HS-27A (cell line): ENCODE results near the gene ANO4.
"Not testable (repeated sequence)": the region's sequence is repeated elsewhere in the genome, so short reads cannot be mapped to it uniquely, and the experiment has no call there.

Experiments used
- DNase-seq: peaks from one replicate; pipeline ENCODE4 v3.0.0-alpha.2; 2012; ENCODE audit warnings: low read depth, missing footprints

ANO4 gene

DNA sequence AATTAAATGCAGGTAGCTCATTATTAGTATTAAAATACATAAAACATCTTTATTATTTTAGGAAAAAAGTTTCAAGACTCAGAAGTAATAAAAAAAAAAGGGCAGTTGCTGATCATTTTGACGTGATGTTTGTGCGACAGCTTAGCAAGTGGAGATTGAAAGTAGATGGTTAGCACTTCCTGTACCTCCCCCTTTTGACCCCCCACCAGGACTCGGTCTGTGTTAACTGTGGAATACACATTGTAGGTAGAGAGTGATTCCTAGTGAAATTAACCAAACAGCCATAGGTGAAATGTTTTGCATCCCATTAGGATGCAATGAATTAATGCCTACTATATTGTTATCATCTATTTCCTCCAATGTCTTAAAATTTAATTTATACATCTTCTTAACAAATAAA, 294.7 kb downstream of the ANO4 start:
- no peak for DNase-seq

DNA sequence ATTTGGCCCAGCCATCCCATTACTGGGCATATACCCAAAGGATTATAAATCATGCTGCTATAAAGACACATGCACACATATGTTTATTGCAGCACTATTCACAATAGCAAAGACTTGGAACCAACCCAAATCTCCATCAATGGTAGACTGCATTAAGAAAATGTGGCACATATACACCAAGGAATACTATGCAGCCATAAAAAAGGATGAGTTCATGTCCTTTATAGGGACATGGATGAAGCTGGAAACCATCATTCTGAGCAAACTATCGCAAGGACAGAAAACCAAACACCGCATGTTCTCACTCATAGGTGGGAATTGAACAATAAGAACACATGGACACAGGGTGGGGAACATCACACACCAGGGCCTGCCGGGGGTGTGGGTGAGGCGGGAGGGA, 295.6 kb downstream of the ANO4 start:
- DNase-seq = not testable (repeated sequence)

DNA sequence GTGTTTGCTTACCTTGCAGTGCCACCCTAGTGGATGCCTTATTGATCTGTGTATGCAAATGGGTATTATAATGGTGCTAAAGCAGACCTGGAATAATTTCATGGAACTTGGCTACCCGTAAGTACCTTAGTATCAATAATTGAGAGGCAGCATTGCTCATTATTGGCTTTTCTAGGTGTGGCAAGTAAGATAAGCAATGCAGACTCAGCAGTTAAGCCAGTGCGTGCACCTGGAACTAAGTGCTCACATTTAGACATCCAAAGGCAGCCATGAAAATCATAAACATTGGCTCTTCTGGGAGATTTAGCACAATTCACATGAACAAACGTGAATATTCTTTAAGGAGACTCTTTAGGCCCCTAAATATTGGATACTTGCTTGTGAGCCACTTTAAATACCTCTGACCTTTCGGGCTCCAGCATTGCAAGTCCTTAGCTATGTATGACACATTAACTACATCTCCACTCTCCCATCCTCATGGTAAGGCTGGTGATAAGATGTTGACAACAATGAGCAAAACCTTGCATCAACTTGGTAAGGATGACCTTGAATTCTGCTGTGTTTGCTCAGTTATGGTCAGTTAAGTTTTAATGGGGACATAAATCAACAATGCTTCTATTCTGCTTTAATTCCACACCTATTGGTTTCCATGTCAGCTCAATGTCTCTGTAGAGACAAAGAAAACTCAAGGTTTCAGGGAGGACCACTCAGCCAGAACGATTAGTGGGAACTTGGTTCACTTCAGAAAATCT, 303.4 kb downstream of the ANO4 start:
- DNase-seq = no peak

DNA sequence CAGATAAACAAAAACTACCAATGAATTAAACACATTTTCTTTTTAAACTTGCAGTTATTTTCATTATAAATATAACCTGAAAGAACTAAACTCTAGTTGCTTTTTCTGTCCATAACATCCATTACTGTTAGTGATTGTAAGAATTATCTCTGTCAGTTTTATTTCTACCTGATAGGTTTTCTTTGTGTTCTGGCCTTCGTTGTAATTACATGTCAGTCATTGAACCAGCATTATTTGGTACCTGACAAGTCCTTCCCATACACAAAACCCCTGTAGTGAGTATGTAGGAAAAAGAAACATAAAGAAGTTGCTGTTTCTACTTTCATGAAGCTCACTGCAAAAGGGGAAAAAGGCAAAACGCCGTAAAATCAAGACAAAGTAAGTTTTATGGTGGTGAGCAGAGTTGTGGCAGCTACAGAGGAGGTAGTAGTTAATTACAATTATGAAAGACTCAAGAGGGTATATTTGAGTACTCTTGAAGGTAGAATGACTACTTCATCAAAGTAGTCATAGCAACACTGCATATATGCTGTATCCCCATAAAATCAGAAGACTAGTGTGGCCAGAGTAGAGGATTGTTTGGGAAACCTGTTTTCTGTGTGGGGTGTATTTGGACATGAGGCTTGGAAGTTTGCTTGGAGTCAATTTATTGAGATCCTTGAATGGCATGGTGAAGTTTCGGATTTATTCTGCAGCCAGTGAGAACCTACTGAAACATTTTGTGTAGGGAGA, 312.6 kb downstream of the ANO4 start:
- no peak for DNase-seq

DNA sequence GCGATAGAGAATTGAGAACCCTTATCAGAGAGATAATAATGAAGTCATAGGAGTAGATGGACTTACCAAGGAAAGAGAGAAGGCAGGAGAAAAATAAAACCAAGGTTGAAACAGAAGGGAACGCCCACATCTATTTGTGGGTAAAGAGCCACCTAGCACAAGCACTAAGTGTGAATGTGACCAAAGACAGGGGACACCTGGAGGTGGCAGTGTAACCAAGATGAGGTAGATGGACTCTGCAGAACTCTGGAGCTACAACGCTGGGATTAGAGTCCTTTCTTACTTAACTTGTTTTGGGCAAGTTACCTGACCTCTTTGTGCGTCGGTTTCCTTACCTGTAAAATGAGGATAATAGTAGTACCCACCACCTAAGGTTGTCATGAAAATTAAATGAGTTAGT, 313.6 kb downstream of the ANO4 start:
- DNase-seq = no peak

DNA sequence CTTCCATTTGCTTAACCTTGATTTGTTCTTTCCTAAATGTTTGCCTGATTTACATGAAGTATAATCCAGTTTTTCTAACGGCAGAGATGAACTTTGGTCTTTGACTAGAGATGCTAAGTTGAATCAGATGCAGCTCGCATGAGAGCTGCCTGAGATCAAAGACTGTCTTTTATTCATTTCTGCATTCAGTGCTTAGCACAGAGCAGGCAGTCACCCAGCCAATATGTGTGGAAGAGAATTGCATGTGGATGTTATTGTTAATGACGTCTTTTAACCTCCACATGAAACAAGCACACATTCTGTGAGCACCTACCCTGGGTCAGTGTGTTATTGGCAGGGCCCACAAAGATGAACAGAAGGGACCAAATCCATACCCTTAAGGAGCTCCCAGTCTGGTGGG, 316.3 kb downstream of the ANO4 start:
- DNase-seq = no peak

DNA sequence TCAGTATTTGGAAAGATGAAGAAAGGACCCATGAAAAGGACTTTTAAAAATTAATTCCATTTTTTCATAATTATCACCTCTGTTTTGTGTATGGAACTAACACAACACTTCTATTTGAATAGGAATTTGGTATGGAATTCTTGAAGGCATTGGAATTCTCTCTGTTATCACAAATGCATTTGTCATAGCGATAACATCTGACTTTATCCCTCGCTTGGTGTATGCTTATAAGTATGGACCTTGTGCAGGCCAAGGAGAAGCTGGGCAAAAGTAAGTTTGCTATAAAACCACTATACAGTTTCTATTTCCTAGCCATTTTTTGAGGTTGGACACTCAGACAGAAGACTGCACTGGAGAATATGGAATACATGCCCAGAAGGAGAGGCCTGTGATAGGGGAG, 316.9 kb downstream of the ANO4 start:
- no peak for DNase-seq

DNA sequence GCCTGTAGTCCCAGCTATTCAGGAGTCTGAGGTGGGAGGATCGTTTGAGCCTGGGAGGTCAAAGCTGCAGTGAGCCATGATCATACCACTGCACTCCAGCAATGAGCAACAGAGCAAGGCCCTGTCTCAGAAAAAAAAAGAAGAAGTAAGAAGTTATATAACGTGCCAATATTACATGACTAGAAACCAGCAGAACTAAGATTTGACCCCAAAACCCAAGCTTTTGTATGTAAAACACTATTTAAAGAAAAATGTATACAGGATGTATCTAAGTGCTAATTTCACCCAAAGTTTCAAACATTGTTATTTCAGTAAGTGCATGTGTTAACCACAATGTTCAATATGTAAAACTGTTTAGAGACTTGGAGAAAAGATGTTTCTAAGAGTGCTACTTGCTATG, 320.8 kb downstream of the ANO4 start:
- DNase-seq = no peak

DNA sequence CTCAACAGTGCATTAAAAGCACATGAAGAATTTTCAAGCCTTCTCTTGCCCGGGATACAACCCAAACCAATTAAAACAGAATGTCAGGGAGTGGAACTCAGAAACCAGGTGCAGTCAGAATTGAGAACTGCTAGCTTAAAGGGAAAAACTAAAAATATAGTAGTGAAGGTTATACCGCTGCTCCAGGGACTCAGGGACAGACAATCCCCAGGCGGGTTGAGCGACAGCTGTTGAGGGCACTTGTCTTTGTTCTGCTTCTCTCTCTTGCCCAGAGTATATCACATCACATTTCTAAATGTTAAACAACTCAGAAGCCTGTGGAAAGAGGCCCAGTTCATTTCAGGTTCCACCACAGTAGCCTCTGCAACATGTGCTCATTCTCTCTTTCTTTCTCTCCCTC, 322.3 kb downstream of the ANO4 start:
- DNase-seq = no peak

DNA sequence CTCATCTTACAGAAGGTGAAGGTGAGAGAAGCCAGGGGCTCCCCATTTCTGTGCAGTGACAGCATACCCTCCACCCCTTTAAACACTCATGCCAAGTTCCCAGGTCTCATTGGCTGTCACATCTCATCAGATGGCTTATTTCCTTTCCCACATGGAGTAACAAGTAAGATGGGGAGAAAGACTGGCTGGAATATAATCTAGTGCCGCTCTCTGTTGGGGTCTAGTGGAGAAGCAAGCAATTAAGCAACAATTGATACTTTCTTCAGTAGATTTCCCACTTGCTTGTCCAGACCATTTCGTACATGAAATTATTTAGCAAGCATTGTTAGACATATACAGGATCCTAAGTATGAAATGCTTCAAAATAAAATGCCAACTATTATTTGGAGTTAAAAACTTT, 323.3 kb downstream of the ANO4 start:
- DNase-seq = no peak

DNA sequence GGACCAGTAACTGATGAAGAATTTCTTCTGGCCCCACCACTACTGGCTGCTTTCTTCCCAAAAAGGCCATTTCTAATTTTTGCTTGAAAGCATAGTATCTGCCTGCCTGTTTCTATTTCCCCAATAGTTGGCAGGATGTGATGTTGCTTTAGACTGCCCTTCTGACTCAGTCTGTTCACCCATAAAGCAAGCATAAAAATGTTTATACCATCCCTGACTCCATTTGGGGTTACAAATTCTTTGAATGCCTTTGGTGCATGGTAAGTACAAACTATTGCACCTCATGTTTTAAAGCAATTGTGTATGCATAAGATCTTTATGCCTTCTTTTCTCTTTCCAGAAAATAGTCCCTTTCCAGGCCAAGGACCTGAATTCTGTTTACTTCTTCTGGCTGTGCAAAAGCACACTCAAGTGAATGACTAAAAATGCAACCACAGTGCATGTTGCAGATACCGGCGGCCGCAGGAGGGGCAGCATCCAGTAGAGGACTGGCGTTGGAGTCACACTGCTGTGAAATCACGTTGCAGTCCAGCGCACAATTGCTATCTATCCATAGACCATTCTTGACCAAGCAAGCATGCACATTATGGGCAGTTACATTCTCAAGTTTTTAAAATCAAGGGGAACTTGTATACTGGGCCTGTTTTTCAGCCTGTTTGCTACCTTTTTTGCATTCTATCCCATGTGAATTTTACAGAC, 333.1 kb downstream of the ANO4 start:
- DNase-seq = no peak

DNA sequence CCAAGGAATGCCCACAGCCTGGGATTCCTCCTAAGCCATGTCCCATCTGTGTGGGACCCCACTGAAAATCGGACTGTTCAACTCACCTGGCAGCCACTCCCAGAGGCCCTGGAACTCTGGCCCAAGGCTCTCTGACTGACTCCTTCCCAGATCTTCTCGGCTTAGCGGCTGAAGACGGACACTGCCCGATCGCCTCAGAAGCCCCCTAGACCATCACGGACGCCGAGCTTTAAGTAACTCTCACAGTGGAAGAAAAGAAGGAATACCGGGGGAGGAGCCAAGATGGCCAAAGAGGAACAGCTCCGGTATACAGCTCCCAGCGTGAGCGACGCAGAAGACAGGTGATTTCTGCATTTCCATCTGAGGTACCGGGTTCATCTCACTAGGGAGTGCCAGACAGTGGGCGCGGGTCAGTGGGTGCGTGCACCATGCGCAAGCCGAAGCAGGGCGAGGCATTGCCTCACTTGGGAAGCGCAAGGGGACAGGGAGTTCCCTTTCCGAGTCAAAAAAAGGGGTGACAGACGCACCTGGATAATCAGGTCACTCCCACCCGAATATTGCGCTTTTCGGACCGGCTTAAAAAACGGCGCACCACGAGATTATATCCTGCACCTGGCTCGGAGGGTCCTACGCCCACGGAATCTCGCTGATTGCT, 351.3 kb downstream of the ANO4 start:
- not testable (repeated sequence) for DNase-seq

DNA sequence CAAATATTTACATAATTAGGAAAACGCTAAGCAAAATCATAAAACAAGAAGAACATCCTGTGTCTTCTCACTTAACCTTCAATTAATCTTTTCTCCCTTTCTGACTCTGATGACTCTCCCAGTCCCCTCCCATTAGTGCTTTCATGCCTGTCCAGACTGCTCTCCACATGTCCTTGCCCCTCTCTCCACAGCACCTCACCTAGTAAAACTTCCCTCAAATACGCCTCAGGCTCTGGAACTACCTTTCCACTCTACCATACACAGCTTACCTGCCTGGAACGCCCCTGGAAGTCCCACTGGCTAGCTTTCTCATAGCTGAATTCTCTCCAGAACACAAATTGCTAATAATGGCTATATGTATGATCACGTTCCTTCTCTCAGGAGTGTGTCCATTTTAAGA, 370.7 kb downstream of the ANO4 start:
- DNase-seq = no peak

DNA sequence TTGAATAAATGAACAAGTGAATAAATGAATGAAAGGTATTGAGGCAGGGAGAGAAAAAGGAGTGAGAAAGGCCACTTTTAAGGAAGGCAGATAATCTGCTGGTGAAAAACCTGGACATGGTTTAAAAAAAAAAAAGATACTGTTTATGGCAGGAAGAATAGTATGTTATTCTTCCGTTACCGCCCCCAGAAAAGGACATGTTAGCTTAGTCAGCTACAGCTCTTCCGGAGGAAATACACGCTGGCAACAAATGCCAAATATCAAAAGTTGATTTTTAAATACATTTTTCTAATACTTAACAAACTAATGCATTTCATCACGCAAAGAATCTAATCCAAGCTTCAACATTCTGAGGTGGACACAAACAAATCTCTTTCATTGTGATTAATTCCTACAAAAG, 372.3 kb downstream of the ANO4 start:
- DNase-seq = no peak

DNA sequence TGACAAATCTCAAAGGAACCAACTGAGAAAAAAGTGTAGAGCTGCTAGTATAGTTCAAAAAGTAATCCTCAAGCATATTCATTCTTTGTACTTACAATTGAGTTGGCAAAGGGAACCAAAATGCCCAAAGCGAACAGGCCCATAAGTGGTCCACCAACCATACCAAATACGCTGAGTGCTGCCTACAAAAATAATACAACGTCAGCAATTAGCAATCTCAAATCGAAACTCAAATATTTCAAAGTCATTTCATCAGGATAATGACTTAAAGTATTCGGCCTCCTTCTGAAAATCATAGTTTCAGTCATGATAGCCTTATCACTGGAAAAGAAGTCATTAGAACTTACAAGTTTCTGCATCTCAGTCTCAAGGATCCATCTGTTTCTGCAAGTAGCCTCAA, 373.4 kb downstream of the ANO4 start:
- no peak for DNase-seq

DNA sequence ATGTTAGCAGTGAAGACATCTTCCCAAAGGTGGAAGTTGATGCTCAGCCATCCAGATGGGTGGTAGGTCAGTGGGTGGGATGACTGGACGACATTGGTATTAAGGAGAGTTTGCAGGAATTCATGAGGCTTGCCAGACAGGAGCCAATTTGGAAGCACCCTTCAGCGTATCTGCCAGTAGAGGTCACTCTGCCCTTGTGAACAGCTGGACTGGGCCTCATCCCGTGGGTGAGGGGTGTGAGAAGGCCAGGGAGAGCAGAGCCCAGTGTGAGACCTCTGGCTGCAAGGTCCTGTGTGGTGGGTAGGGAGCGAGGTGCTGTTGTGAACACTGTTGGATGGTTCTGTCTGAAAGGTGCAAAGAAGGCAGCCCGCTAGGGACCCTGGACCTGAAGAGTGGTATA, 377.7 kb downstream of the ANO4 start:
- no peak for DNase-seq

DNA sequence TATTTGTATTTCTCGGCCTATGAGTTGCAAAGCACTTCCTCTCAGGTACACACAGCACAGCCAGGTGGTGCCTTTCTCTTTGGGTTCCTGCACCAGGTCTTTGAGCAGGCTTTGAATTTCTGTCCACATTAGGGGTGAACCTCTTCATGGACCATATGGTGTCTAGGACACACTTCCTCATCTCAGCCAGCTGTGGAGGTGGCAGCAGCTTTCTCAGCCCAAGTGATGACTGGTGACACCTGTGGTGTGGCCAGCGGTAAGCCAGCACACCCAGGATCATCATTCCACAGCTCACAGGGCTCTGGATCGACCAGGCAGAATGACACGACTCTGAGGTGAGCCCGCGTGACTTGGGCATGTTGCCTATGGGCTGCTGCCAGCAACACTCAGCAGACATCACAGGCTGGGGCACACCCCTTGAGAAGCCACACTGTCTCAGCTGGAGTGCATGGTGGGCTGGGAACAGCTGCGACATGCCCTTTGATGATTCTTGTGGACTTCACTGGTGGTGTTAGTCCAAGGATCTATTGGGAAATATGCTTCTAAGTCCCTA, 378.7 kb downstream of the ANO4 start:
- DNase-seq = no peak

DNA sequence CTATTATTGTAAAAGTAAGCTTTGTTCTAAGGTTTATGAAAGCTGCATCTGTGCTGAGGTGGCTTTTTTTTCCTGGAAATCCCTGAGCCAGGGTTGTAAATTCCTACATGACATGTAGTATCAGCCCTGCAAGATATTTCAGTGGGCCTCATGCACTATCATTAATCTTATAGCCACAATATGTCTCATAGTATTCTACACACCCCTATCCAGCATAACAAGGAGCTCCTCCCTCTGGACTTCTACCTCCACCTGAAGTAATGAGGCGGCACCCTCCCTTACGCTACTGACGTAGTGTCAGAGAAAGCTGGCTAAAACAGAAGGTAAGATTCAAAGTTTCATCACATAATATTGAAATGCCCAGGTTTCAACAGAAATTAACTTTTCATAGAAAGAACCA, 380.0 kb downstream of the ANO4 start:
- DNase-seq = no peak
